Smooth muscle cell (in vitro differentiated cells): ENCODE results near the gene NIP7. TPM values are rescaled to one million over a fixed set of nuclear protein-coding genes. Genes with fewer than 3 reads are reported as not detected.

Experiments
- DNase-seq: peaks from one replicate; lab custom pipeline; 2025; ENCODE audit not compliant: unreplicated experiment; lab: John Stamatoyannopoulos, UW
- H2AFZ ChIP-seq: fragments of 200-600 bp; sonication (generic); 2 replicates; pipeline ENCODE4 v1.6.0; 2016; ENCODE audit warnings: antibody characterized with exemption, low read depth, mild to moderate bottlenecking
- H3F3A ChIP-seq: fragments of 200-600 bp; sonication (generic); 2 replicates; pipeline ENCODE4 v1.6.0; 2017; ENCODE audit warnings: antibody characterized with exemption, low read depth
- H3K27ac ChIP-seq: fragments of 200-600 bp; sonication (generic); 2 replicates; pipeline ENCODE4 v1.5.1; 2016; ENCODE audit warnings: low read depth, mild to moderate bottlenecking
- H3K27me3 ChIP-seq: fragments of 200-600 bp; sonication (generic); 2 replicates; pipeline ENCODE4 v1.6.1; 2016; ENCODE audit warnings: low read depth, mild to moderate bottlenecking
- H3K36me3 ChIP-seq: fragments of 200-600 bp; sonication (generic); 2 replicates; pipeline ENCODE4 v1.5.1; 2016; ENCODE audit warnings: low read depth
- H3K4me1 ChIP-seq: fragments of 200-600 bp; sonication (generic); 2 replicates; pipeline ENCODE4 v1.5.1; 2016; ENCODE audit warnings: low read depth
- H3K4me2 ChIP-seq: fragments of 200-600 bp; sonication (generic); 2 replicates; pipeline ENCODE4 v1.6.0; 2016; ENCODE audit warnings: mild to moderate bottlenecking
- H3K4me3 ChIP-seq: fragments of 200-600 bp; sonication (generic); 2 replicates; pipeline ENCODE4 v1.5.1; 2016; ENCODE audit warnings: mild to moderate bottlenecking
- H3K79me2 ChIP-seq: fragments of 200-600 bp; sonication (generic); 2 replicates; pipeline ENCODE4 v1.6.0; 2016; ENCODE audit warnings: low read depth, mild to moderate bottlenecking
- H3K9ac ChIP-seq: fragments of 200-600 bp; sonication (generic); 2 replicates; pipeline ENCODE4 v1.6.0; 2016; ENCODE audit warnings: low read depth
- H3K9me3 ChIP-seq: fragments of 200-600 bp; sonication (generic); replicated peaks from 2 replicates; pipeline ENCODE4 v1.5.1; 2016; ENCODE audit warnings: low read depth
- H4K20me1 ChIP-seq: fragments of 200-600 bp; sonication (generic); 2 replicates; pipeline ENCODE4 v1.6.0; 2016; ENCODE audit warnings: low read depth
- CTCF ChIP-seq: fragments of 200-600 bp; sonication (generic); IDR thresholded peaks from 2 replicates; pipeline ENCODE4 v1.5.1; 2017; ENCODE audit warnings: borderline replicate concordance, mild to moderate bottlenecking, antibody characterized with exemption; ENCODE audit not compliant: insufficient read depth, poor library complexity, severe bottlenecking
- WGBS: methylation state at CpG from one replicate; pipeline ENCODE4 v1.1.7; 2016; ENCODE audit warnings: low lambda C conversion rate; 5-methylcytosine and 5-hydroxymethylcytosine counted together
- polyA plus RNA-seq: library from polyadenylated mRNA; unstranded; fragments of >200 nt; fragmentation: Nextera tagmentation; extraction: Ambion mirVana; gene quantifications from 2 replicates; pipeline ENCODE4 v1.2.1, GENCODE V29; 2016
- total RNA-seq: library from RNA; depleted of rRNA; stranded (reverse); fragments of >200 nt; gene quantifications from 2 replicates; pipeline ENCODE4 v1.2.3, GENCODE V29; 2014

Gene NIP7
- total and polyA plus RNA-seq, 2 experiments from 2014 or later: 17.0 to 20.3 TPM

- Histone ChIP-seq H3K9ac (no peak overlapping the region), H3K27ac (no peak overlapping the region), H3F3A (no peaks in the 10 kb centered on the region), H3K36me3 (no peaks in the 10 kb centered on the region), H3K27me3 (no peaks in the 10 kb centered on the region), H3K9me3 (no peaks in the 10 kb centered on the region), H3K4me3 (no peak overlapping the region), H2AFZ (no peak overlapping the region), H4K20me1 (peaks cover 39% of the 10 kb centered on the region), H3K4me1 (no peaks in the 10 kb centered on the region), H3K79me2 (peaks cover 27% of the 10 kb centered on the region), H3K4me2 (no peak overlapping the region)
- no peak for DNase-seq
- WGBS: 98% methylated on average over 30 of the region's 30 CpGs
- no peak for TF ChIP-seq CTCF
Measured at GRCh38 chr16:69318177-69318910, 21.2 kb upstream of the NIP7 start.

GRCh38 chr16:69318911-69319289 lies 20.7 kb upstream of the NIP7 start:
- Histone ChIP-seq H3K27ac (no peak overlapping the region), H3K36me3 (no peaks in the 10 kb centered on the region), H3K4me1 (no peaks in the 10 kb centered on the region), H2AFZ (no peak overlapping the region), H3K4me3 (no peak overlapping the region), H4K20me1 (peaks cover 39% of the 10 kb centered on the region), H3K9ac (no peak overlapping the region), H3K9me3 (no peaks in the 10 kb centered on the region), H3K79me2 (peaks cover 21% of the 10 kb centered on the region), H3K27me3 (no peaks in the 10 kb centered on the region), H3K4me2 (no peak overlapping the region), H3F3A (no peaks in the 10 kb centered on the region)
- 95% methylated on average over 10 of the region's 10 CpGs for WGBS
- no peak for DNase-seq
- no peak for TF ChIP-seq CTCF

- H3K79me2 ChIP-seq: peaks cover 18% of the 10 kb centered on the region
- no peaks in the 10 kb centered on the region for H3K36me3 ChIP-seq
- no peak overlapping the region for H3K9ac ChIP-seq
- H3K9me3 ChIP-seq: no peaks in the 10 kb centered on the region
- no peaks in the 10 kb centered on the region for H3K4me1 ChIP-seq
- peaks cover 39% of the 10 kb centered on the region for H4K20me1 ChIP-seq
- no peaks in the 10 kb centered on the region for H3F3A ChIP-seq
- no peak overlapping the region for H3K4me3 ChIP-seq
- no peak for TF ChIP-seq CTCF
- 98% methylated on average over 9 of the region's 9 CpGs for WGBS
- H3K27ac ChIP-seq: no peak overlapping the region
- H3K27me3 ChIP-seq: no peaks in the 10 kb centered on the region
- H2AFZ ChIP-seq: no peak overlapping the region
- H3K4me2 ChIP-seq: no peak overlapping the region
- DNase-seq: no peak
Measured at GRCh38 chr16:69319381-69319780, 20.2 kb upstream of the NIP7 start.
